Progenitor cell of endocrine pancreas (in vitro differentiated cells): ENCODE data around the gene SGO2. TPM values are rescaled to one million over a fixed set of nuclear protein-coding genes. Genes with fewer than 3 reads are reported as not detected.
A peak's percentile ranks its signal among the peaks of the same experiment; 100 is the strongest.

Experiments
- DNase-seq: peaks from one replicate; pipeline ENCODE4 v3.0.0; 2021; ENCODE audit warnings: low spot score; ENCODE audit not compliant: unreplicated experiment
- H3K27ac Mint-ChIP-seq: 2 replicates; pipeline ENCODE4 v1.8.0; 2021; ENCODE audit warnings: mild to moderate bottlenecking, moderate library complexity, mixed read lengths
- H3K27me3 Mint-ChIP-seq: 2 replicates; pipeline ENCODE4 v1.8.0; 2021; ENCODE audit warnings: mixed read lengths
- H3K36me3 Mint-ChIP-seq: 2 replicates; pipeline ENCODE4 v1.8.0; 2022; ENCODE audit warnings: mixed read lengths; ENCODE audit not compliant: insufficient read depth
- H3K4me1 Mint-ChIP-seq: 2 replicates; pipeline ENCODE4 v1.8.0; 2021; ENCODE audit warnings: low read depth, mixed read lengths
- H3K4me3 Mint-ChIP-seq: 2 replicates; pipeline ENCODE4 v1.8.0; 2021; ENCODE audit warnings: low read depth, mild to moderate bottlenecking, moderate library complexity, mixed read lengths
- H3K9me3 Mint-ChIP-seq: 2 replicates; pipeline ENCODE4 v1.8.0; 2021; ENCODE audit warnings: low read depth, mixed read lengths
- CTCF ChIP-seq: fragments of 200-600 bp; sonication (generic); IDR thresholded peaks from one replicate; pipeline ENCODE4 v1.5.0; 2021; ENCODE audit warnings: antibody characterized with exemption, mild to moderate bottlenecking; ENCODE audit not compliant: unreplicated experiment
- total RNA-seq: library from RNA; stranded (reverse); gene quantifications from 2 replicates; pipeline ENCODE4 v1.2.1, GENCODE V29; 2021

SGO2 gene
- total RNA-seq, 1 donor from 2014 or later: 14.1 TPM

- no peak for TF ChIP-seq CTCF
- no peak for DNase-seq
- Mint-ChIP-seq H3K4me3 (no peak overlapping the region), H3K27ac (no peak overlapping the region), H3K36me3 (no peaks in the 10 kb centered on the region), H3K27me3 (peaks cover 25% of the 10 kb centered on the region), H3K4me1 (peaks cover 49% of the 10 kb centered on the region), H3K9me3 (no peaks in the 10 kb centered on the region)
These were observed 64.1 kb downstream of the SGO2 start for GRCh38 chr2:200590090-200590489.

GRCh38 chr2:200591308-200591707, 65.3 kb downstream of the SGO2 start:
- peaks cover 20% of the 10 kb centered on the region for H3K27me3 Mint-ChIP-seq
- no peak overlapping the region for H3K27ac Mint-ChIP-seq
- no peak for DNase-seq
- peaks cover 2% of the 10 kb centered on the region for H3K9me3 Mint-ChIP-seq
- H3K36me3 Mint-ChIP-seq: no peaks in the 10 kb centered on the region
- H3K4me1 Mint-ChIP-seq: peaks cover 52% of the 10 kb centered on the region
- H3K4me3 Mint-ChIP-seq: no peak overlapping the region
- TF ChIP-seq CTCF: no peak

- DNase-seq: no peak
- H3K9me3 Mint-ChIP-seq: peaks cover 2% of the 10 kb centered on the region
- no peak for TF ChIP-seq CTCF
- no peaks in the 10 kb centered on the region for H3K36me3 Mint-ChIP-seq
- H3K4me1 Mint-ChIP-seq: peaks cover 60% of the 10 kb centered on the region
- no peak overlapping the region for H3K4me3 Mint-ChIP-seq
- H3K27me3 Mint-ChIP-seq: peaks cover 16% of the 10 kb centered on the region
- H3K27ac Mint-ChIP-seq: no peak overlapping the region
These were observed 66.5 kb downstream of the SGO2 start for GRCh38 chr2:200592406-200593075.

GRCh38 chr2:200593905-200594304, 67.9 kb downstream of the SGO2 start:
- peaks cover 2% of the 10 kb centered on the region for H3K9me3 Mint-ChIP-seq
- H3K4me1 Mint-ChIP-seq: peaks cover 56% of the 10 kb centered on the region
- H3K27me3 Mint-ChIP-seq: peaks cover 16% of the 10 kb centered on the region
- DNase-seq: no peak
- H3K27ac Mint-ChIP-seq: peak overlapping the region; percentile 62
- TF ChIP-seq CTCF: no peak
- no peaks in the 10 kb centered on the region for H3K36me3 Mint-ChIP-seq
- H3K4me3 Mint-ChIP-seq: no peak overlapping the region

- H3K4me1 Mint-ChIP-seq: peaks cover 59% of the 10 kb centered on the region
- TF ChIP-seq CTCF: no peak
- H3K36me3 Mint-ChIP-seq: no peaks in the 10 kb centered on the region
- H3K27me3 Mint-ChIP-seq: peaks cover 2% of the 10 kb centered on the region
- no peak overlapping the region for H3K4me3 Mint-ChIP-seq
- peaks cover 2% of the 10 kb centered on the region for H3K9me3 Mint-ChIP-seq
- peak overlapping the region; percentile 81 for H3K27ac Mint-ChIP-seq
- no peak for DNase-seq
These were observed 69.9 kb downstream of the SGO2 start for GRCh38 chr2:200595913-200596312.
